Caki2 (cell line): ENCODE measurements around the gene ENDOG. TPM values are rescaled to one million over a fixed set of nuclear protein-coding genes. Genes with fewer than 3 reads are reported as not detected.
A peak's percentile ranks its signal among the peaks of the same experiment; 100 is the strongest.
"Not testable (repeated sequence)": the region's sequence is repeated elsewhere in the genome, so short reads cannot be mapped to it uniquely, and the experiment has no call there.

Experiments used
- DNase-seq: peaks from one replicate; pipeline ENCODE4 v3.0.0-alpha.2; 2015; ENCODE audit warnings: low read depth
- in situ Hi-C: cut with HindIII; loops from 2 replicates; pipeline ENCODE4 v1.10.0; 2016; ENCODE audit warnings: low sequenced_read_pairs, low pct_unique_long_range_greater_than_20kb, mixed read lengths
- total RNA-seq: library from RNA; depleted of rRNA; stranded (reverse); fragments of >200 nt; shearing (Covaris generic); gene quantifications from 2 replicates; pipeline ENCODE4 v1.2.3, GENCODE V29; 2014; ENCODE audit warnings: low replicate concordance; rRNA removed

ENDOG gene
- total RNA-seq, 1 experiment from 2014 or later: 28.4 TPM

DNA sequence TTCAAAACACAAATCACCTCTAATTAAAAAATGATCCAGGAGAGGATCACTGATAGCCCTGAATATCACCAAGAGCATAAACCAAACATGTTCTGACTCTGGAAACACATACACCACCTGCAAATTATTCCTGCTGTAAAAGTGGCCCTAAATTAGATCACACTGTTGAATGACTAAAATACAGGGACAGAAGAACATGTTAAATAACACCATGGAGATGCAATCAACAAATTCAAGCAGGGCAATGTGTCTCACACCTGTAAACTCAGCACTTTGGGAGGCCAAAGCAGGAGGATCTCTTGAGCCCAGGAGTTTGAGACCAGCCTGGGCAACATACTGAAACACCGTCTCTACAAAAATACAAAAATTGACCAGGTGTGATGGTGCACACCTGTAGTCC, 29.5 kb downstream of the ENDOG start:
- DNase-seq: no peak

GRCh38 chr9:128851024-128851423, 32.7 kb downstream of the ENDOG start:
- in situ Hi-C loops, DNase-seq: not testable (repeated sequence)

More for the DNA sequence above, 29.5 kb downstream of the ENDOG start:
- in situ Hi-C loops: no loop called here

- in situ Hi-C loops: not testable (repeated sequence)
- peak; percentile 12 for DNase-seq
These were observed 33.7 kb downstream of the ENDOG start for GRCh38 chr9:128851779-128852600.

DNA sequence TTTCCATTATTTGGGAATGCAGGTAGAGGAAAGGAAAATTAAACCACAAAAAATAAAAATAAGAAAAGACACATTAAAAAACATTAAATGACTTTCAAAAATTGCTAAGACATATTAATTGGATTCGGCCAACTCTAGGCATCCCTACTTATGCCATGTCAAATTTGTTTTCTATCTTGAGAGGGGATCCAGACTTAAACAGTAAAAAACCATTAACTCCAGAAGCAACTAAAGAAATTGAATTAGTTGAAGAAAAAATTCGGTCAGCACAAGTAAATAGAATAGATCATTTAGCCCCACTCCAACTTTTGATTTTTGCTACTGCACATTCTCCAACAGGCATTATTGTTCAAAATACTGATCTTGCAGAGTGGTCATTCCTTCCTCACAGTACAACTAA, 34.3 kb downstream of the ENDOG start:
- in situ Hi-C loops, DNase-seq: not testable (repeated sequence)

- in situ Hi-C loops: not testable (repeated sequence)
These were observed 36.2 kb downstream of the ENDOG start for GRCh38 chr9:128854454-128854853.

GRCh38 chr9:128858476-128858875, 40.2 kb downstream of the ENDOG start:
- DNase-seq, in situ Hi-C loops: not testable (repeated sequence)

More at GRCh38 chr9:128854454-128854853, 36.2 kb downstream of the ENDOG start:
- DNase-seq: not testable (repeated sequence)

DNA sequence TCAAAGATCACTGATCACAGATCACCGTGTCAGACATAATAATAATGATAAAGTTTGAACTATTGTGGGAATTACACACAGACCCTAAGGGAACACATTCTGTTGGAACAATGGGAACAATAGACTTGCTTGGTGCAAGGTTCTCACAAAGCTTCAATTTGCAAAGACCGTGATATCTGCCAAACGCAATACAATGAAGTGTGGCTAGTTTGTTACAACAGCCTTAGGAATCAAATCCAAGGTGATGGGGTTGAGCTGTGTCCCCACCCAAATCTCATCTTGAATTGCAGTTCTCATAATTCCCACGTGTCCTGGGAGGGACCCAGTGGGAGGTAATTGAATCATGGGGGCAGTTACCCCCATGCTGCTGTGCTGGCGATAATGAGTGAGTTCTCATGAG, 42.6 kb downstream of the ENDOG start:
- in situ Hi-C loops: no loop called here
- DNase-seq: no peak

GRCh38 chr9:128861501-128861900, 43.2 kb downstream of the ENDOG start:
- no peak for DNase-seq

GRCh38 chr9:128862401-128862851, 44.1 kb downstream of the ENDOG start:
- DNase-seq: no peak
- in situ Hi-C loops: no loop called here

More at GRCh38 chr9:128861501-128861900, 43.2 kb downstream of the ENDOG start:
- in situ Hi-C loops: no loop called here

DNA sequence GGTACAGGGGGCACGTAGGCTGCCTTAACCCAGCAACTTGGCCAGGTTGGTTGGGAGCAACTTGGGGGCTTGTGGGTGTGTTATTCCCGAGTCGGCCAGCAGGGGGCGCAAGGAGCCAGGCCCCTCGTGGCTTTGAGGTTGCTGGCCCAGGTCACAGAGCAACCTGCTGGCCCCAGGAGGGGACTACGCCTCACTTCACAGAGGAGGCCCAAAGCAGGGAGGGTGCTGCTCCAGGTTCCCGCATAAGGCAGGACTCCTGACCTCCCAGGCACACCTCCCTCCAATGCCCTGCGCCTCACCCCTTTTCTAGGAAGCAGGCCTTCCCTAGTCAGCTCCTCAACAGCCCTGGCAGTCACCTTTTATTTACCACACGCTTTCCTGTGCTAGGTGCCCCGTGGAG, 45.3 kb downstream of the ENDOG start:
- peak; percentile 41 for DNase-seq
- in situ Hi-C loops: no loop called here

- DNase-seq: peak; percentile 23
- in situ Hi-C loops: no loop called here
These were observed 52.0 kb downstream of the ENDOG start for GRCh38 chr9:128870128-128870940.

GRCh38 chr9:128870941-128871265, 52.6 kb downstream of the ENDOG start:
- in situ Hi-C loops, DNase-seq: not testable (repeated sequence)

Other genes starting within 250 kb of the ENDOG start
- gene DYNC2I2, start 161.7 kb upstream of the ENDOG start, total RNA-seq: 188 and 218 TPM in 2 replicates
- gene SET, start 129.3 kb upstream of the ENDOG start, total RNA-seq: 476 and 595 TPM in 2 replicates
- 9.3 and 10.9 TPM in 2 replicates for gene PKN3, start 116.0 kb upstream of the ENDOG start, total RNA-seq
- gene ZDHHC12, start 94.4 kb upstream of the ENDOG start, total RNA-seq: 57.7 and 81.5 TPM in 2 replicates
- gene ZER1, start 46.6 kb upstream of the ENDOG start, total RNA-seq: 4.7 and 16.5 TPM in 2 replicates
- 2.4 and 3.9 TPM in 2 replicates for gene TBC1D13, start 31.2 kb upstream of the ENDOG start, total RNA-seq
- 25.0 and 31.7 TPM in 2 replicates for gene SPOUT1, start 11.3 kb downstream of the ENDOG start, total RNA-seq
- 11.2 and 24.2 TPM in 2 replicates for gene KYAT1, start 63.5 kb downstream of the ENDOG start, total RNA-seq
- gene LRRC8A, start 63.6 kb downstream of the ENDOG start, total RNA-seq: 16.0 and 25.9 TPM in 2 replicates
- gene PHYHD1, start 102.5 kb downstream of the ENDOG start, total RNA-seq: not detected in 2 replicates
- gene DOLK, start 129.1 kb downstream of the ENDOG start, total RNA-seq: 25.6 and 28.3 TPM in 2 replicates
- gene NUP188, start 129.2 kb downstream of the ENDOG start, total RNA-seq: 19.6 and 22.3 TPM in 2 replicates
- gene SH3GLB2, start 209.8 kb downstream of the ENDOG start, total RNA-seq: 60.5 and 64.1 TPM in 2 replicates
- gene MIGA2, start 218.1 kb downstream of the ENDOG start, total RNA-seq: 3.5 and 10.1 TPM in 2 replicates